Esophagus squamous epithelium (tissue), 4 donors: Measurements from ENCODE around the gene KCNE5.
"Not testable (repeated sequence)": the region's sequence is repeated elsewhere in the genome, so short reads cannot be mapped to it uniquely, and the experiment has no call there.

ENCODE experiments used
- POLR2A ChIP-seq, 4 donors: fragments of 450-650 bp; IDR thresholded peaks; one replicate each; pipeline ENCODE4 v1.6.1; 2017; ENCODE audit warnings: antibody characterized with exemption in 4 of 4, mild to moderate bottlenecking in 4 of 4, moderate library complexity in 3 of 4
- TF ChIP-seq, protein P1 (sequence below), 6 experiments: fragments of 450-650 bp in 4 of 6; fragments of 200-600 bp in 2 of 6; sonication (generic) in 2 of 6; IDR thresholded peaks; one replicate each; pipeline ENCODE4 v1.5.1; 2016 to 2019; ENCODE audit warnings: antibody characterized with exemption in 6 of 6, mild to moderate bottlenecking in 4 of 6, moderate library complexity in 4 of 6

DNA sequence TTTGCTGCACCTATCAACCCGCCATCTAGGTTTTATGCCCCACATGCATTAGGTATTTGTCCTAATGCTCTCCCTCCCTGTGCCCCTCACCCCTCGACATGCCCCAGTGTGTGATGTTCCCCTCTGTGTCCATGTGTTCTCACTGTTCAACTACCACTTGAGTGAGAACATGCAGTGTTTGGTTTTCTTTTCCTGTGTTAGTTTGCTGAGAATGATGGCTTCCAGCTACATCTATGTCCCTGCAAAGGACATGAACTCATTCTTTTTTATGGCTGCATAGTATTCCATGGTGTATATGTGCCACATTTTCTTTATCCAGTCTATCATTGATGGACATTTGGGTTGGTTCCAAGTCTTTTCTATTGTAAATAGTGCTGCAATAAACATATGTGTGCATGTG is 12.5 kb upstream of the KCNE5 start:
- not testable (repeated sequence) for TF ChIP-seq POLR2A (IDR thresholded peaks at IDR 0.05)
- TF ChIP-seq, protein P1, sequence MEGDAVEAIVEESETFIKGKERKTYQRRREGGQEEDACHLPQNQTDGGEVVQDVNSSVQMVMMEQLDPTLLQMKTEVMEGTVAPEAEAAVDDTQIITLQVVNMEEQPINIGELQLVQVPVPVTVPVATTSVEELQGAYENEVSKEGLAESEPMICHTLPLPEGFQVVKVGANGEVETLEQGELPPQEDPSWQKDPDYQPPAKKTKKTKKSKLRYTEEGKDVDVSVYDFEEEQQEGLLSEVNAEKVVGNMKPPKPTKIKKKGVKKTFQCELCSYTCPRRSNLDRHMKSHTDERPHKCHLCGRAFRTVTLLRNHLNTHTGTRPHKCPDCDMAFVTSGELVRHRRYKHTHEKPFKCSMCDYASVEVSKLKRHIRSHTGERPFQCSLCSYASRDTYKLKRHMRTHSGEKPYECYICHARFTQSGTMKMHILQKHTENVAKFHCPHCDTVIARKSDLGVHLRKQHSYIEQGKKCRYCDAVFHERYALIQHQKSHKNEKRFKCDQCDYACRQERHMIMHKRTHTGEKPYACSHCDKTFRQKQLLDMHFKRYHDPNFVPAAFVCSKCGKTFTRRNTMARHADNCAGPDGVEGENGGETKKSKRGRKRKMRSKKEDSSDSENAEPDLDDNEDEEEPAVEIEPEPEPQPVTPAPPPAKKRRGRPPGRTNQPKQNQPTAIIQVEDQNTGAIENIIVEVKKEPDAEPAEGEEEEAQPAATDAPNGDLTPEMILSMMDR (IDR thresholded peaks at IDR 0.05), result not testable (repeated sequence)
